Dermis lymphatic vessel endothelial cell (primary cell): ENCODE results near the gene YAP1. TPM values are rescaled to one million over a fixed set of nuclear protein-coding genes. Genes with fewer than 3 reads are reported as not detected.

Source experiments
- total RNA-seq: library from RNA; depleted of rRNA; stranded (reverse); fragments of >200 nt; gene quantifications from 2 replicates; pipeline ENCODE4 v1.2.1, GENCODE V29; 2014

The YAP1 gene
- total RNA-seq: 87.6 and 93.5 TPM in 2 replicates

GRCh38 chr11:102109896-102110760 is at the start of gene YAP1:
Gene YAP1, plus strand, starts transcription at chr11:102110447. Its CDS starts 402 bp downstream, at chr11:102110849.

Other genes starting within 250 kb of the YAP1 start
- 0.43 and 2.1 TPM in 2 replicates for gene CEP126, start 195.4 kb upstream of the YAP1 start, total RNA-seq
- gene ANGPTL5, start 193.9 kb upstream of the YAP1 start, total RNA-seq: 0.17 TPM in 1 of 2 replicates, not detected in the other
- 0.11 TPM in 1 of 2 replicates, not detected in the other for gene CFAP300, start 63.0 kb upstream of the YAP1 start, total RNA-seq
- gene BIRC3, start 207.0 kb downstream of the YAP1 start, total RNA-seq: 1.0 and 1.3 TPM in 2 replicates
- gene BIRC2, start 236.8 kb downstream of the YAP1 start, total RNA-seq: 48.9 and 65.1 TPM in 2 replicates